ENCODE data around the gene PLVAP. TPM values are rescaled to one million over a fixed set of nuclear protein-coding genes. Genes with fewer than 3 reads are reported as not detected.

Gene PLVAP
- total RNA-seq, 4 donors from 2014 or later, result 25.5 to 83.1 (median 26.6) TPM

- H3K27ac ChIP-seq, result no peak overlapping the region
- no peaks in the 10 kb centered on the region for H3K9me3 ChIP-seq
- DNase-seq (ENCODE audit: low spot score in 2 of 2), result peak in 1 of 2 donors; percentile 64
- peaks cover 10% of the 10 kb centered on the region for H3K27me3 ChIP-seq
- TF ChIP-seq POLR2A (IDR thresholded peaks at IDR 0.05) (no peak), POLR2AphosphoS5 (IDR thresholded peaks at IDR 0.05) (no peak), EP300 (IDR thresholded peaks at IDR 0.05) (no peak)
- TF ChIP-seq, protein P1, sequence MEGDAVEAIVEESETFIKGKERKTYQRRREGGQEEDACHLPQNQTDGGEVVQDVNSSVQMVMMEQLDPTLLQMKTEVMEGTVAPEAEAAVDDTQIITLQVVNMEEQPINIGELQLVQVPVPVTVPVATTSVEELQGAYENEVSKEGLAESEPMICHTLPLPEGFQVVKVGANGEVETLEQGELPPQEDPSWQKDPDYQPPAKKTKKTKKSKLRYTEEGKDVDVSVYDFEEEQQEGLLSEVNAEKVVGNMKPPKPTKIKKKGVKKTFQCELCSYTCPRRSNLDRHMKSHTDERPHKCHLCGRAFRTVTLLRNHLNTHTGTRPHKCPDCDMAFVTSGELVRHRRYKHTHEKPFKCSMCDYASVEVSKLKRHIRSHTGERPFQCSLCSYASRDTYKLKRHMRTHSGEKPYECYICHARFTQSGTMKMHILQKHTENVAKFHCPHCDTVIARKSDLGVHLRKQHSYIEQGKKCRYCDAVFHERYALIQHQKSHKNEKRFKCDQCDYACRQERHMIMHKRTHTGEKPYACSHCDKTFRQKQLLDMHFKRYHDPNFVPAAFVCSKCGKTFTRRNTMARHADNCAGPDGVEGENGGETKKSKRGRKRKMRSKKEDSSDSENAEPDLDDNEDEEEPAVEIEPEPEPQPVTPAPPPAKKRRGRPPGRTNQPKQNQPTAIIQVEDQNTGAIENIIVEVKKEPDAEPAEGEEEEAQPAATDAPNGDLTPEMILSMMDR (IDR thresholded peaks at IDR 0.05), result no peak
- peaks cover 23% of the 10 kb centered on the region for H3K36me3 ChIP-seq
- no CpG with 5 or more reads among the region's 20 CpGs for WGBS
- H3K4me1 ChIP-seq, result peaks cover 48% of the 10 kb centered on the region
- H3K4me3 ChIP-seq, result no peak overlapping the region
Measured at GRCh38 chr19:17325133-17325532, 52.0 kb downstream of the PLVAP start.

- WGBS, result 76% methylated on average over 12 of the region's 28 CpGs
- no peak overlapping the region for H3K27ac ChIP-seq
- TF ChIP-seq, protein P1 (IDR thresholded peaks at IDR 0.05), result no peak
- TF ChIP-seq EP300 (IDR thresholded peaks at IDR 0.05) (no peak), POLR2A (IDR thresholded peaks at IDR 0.05) (no peak), POLR2AphosphoS5 (IDR thresholded peaks at IDR 0.05) (no peak)
- H3K27me3 ChIP-seq, result peaks cover 4% of the 10 kb centered on the region
- no peaks in the 10 kb centered on the region for H3K9me3 ChIP-seq
- peak in 1 of 2 donors; percentile 65 for DNase-seq (ENCODE audit: low spot score in 2 of 2)
- H3K4me1 ChIP-seq, result peaks cover 46% of the 10 kb centered on the region
- no peak overlapping the region for H3K4me3 ChIP-seq
- H3K36me3 ChIP-seq, result peaks cover 29% of the 10 kb centered on the region
Measured at GRCh38 chr19:17324357-17325114, 52.6 kb downstream of the PLVAP start.

DNA sequence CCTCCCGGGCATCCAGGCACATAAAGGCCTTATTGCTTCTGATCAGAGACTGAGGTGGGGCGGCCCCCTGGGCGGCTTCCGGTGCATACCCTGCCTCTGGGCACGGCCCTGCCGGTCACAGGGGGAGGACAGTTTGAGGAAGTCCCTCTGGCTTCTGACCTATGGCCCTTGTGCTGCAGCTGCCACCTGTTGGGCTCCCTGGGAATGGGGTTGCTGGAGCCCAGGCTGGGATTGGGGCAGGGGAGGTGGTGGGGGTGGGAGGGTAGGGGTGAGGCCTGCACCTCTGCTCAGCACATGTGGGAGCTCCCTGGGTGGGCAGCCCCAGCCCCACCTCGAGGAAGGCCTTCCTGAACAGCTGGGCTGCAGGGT, 53.2 kb downstream of the PLVAP start:
- TF ChIP-seq EP300 (IDR thresholded peaks at IDR 0.05), result no peak
- TF ChIP-seq POLR2A (IDR thresholded peaks at IDR 0.05), result no peak
- TF ChIP-seq, protein P1 (IDR thresholded peaks at IDR 0.05), result no peak
- no peak for TF ChIP-seq POLR2AphosphoS5 (IDR thresholded peaks at IDR 0.05)
- WGBS, result 27% methylated on average over 3 of the region's 7 CpGs
- H3K27ac ChIP-seq, result no peak overlapping the region
- peaks cover 40% of the 10 kb centered on the region for H3K4me1 ChIP-seq
- H3K4me3 ChIP-seq, result peak overlapping the region; percentile 26
- no peaks in the 10 kb centered on the region for H3K27me3 ChIP-seq
- peaks cover 35% of the 10 kb centered on the region for H3K36me3 ChIP-seq
- H3K9me3 ChIP-seq, result no peaks in the 10 kb centered on the region
- peak in 1 of 2 donors; percentile 64 for DNase-seq (ENCODE audit: low spot score in 2 of 2)

- WGBS, result 25% methylated on average over 13 of the region's 56 CpGs
- Histone ChIP-seq H3K4me3 (peak overlapping the region; percentile 26), H3K27ac (no peak overlapping the region), H3K9me3 (no peaks in the 10 kb centered on the region), H3K27me3 (no peaks in the 10 kb centered on the region), H3K36me3 (peaks cover 40% of the 10 kb centered on the region), H3K4me1 (peaks cover 35% of the 10 kb centered on the region)
- TF ChIP-seq, protein P1 (IDR thresholded peaks at IDR 0.05), result no peak
- TF ChIP-seq EP300 (IDR thresholded peaks at IDR 0.05) (no peak), POLR2AphosphoS5 (IDR thresholded peaks at IDR 0.05) (no peak), POLR2A (IDR thresholded peaks at IDR 0.05) (no peak)
- no peak for DNase-seq (ENCODE audit: low spot score in 2 of 2)
Measured at GRCh38 chr19:17323300-17323963, 53.7 kb downstream of the PLVAP start.

DNA sequence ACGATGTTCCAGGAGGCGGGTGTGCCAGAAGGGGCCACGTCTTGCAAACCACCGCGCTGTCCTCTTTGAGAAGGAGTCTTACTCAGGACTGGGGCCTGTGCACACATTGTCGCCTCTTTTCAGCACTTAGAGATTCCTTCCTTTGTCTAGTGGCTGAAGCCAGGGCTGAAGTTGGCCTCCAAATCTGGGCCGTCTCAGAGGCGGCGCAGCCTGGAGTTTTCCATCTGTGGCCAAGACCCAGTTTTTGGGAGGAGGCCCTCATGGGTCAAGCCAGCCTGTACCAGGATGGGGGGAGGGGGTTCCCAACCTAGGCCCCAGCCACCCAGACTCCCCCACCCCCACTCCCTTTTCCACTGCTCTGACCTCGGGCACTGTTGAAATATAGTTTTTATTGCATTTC, 54.3 kb downstream of the PLVAP start:
- Histone ChIP-seq H3K27ac (no peak overlapping the region), H3K4me3 (no peak overlapping the region), H3K36me3 (peaks cover 41% of the 10 kb centered on the region), H3K4me1 (peaks cover 29% of the 10 kb centered on the region), H3K27me3 (no peaks in the 10 kb centered on the region), H3K9me3 (no peaks in the 10 kb centered on the region)
- WGBS, result 58% methylated on average over 8 of the region's 10 CpGs
- TF ChIP-seq POLR2A (IDR thresholded peaks at IDR 0.05), result no peak
- no peak for DNase-seq (ENCODE audit: low spot score in 2 of 2)
